Right lobe of liver (tissue), 6 donors: ENCODE measurements around the gene C2CD5. TPM values are rescaled to one million over a fixed set of nuclear protein-coding genes. Genes with fewer than 3 reads are reported as not detected.

Experiments used
- ATAC-seq, 4 donors: fragments of 200-7000 bp; cut with Tn5 transposase; one replicate each; pipeline ENCODE4 v1.9.1; 2020; ENCODE audit warnings: mild to moderate bottlenecking in 4 of 4, moderate library complexity in 4 of 4
- DNase-seq, 3 donors: peaks; one replicate each; pipeline ENCODE4 v3.0.0-alpha.2; 2020
- H3K27ac ChIP-seq, 3 donors: fragments of 200-600 bp; one replicate each; pipeline ENCODE4 v1.8.0; 2022
- H3K27me3 ChIP-seq, 2 donors: fragments of 200-600 bp; one replicate each; pipeline ENCODE4 v1.8.0; 2022
- H3K36me3 ChIP-seq, 4 donors: fragments of 200-600 bp; sonication (generic) in 1 of 4; one replicate each; pipeline versions ENCODE4 v1.5.1 to v1.8.0; 2017 to 2022; ENCODE audit warnings: control low read depth in 1 of 4
- H3K4me1 ChIP-seq, 4 donors: fragments of 200-600 bp; sonication (generic) in 1 of 4; one replicate each; pipeline versions ENCODE4 v1.5.1 to v1.8.0; 2017 to 2022; ENCODE audit warnings: control low read depth in 1 of 4
- H3K4me3 ChIP-seq, 3 donors: fragments of 200-600 bp; one replicate each; pipeline ENCODE4 v1.8.0; 2022
- H3K9me3 ChIP-seq, 4 donors: fragments of 200-600 bp; sonication (generic) in 1 of 4; one replicate each; pipeline versions ENCODE4 v1.5.1 to v1.8.0; 2017 to 2022; ENCODE audit warnings: control low read depth in 1 of 4
- CTCF ChIP-seq, 4 donors: fragments of 200-600 bp in 3 of 4; fragments of 450-650 bp in 1 of 4; IDR thresholded peaks; one replicate each; pipeline versions ENCODE4 v1.5.1 to v1.8.0; 2016 to 2022; ENCODE audit warnings: antibody characterized with exemption in 4 of 4, mild to moderate bottlenecking in 2 of 4
- POLR2A ChIP-seq: fragments of 450-650 bp; IDR thresholded peaks from one replicate; pipeline ENCODE4 v1.6.1; 2017; ENCODE audit warnings: antibody characterized with exemption, mild to moderate bottlenecking
- WGBS: methylation state at CpG from one replicate; pipeline ENCODE4 v1.1.6; 2018; ENCODE audit warnings: low coverage, low lambda C conversion rate; ENCODE audit not compliant: insufficient coverage; ENCODE audit errors: missing lambda C conversion rate; 5-methylcytosine and 5-hydroxymethylcytosine counted together
- intact Hi-C, 2 donors: fragments of 100-400 bp; cut with DNase I; formaldehyde crosslinking; loops; one replicate each; pipeline versions ENCODE4 v1.11.2 to v1.14.1; 2022
- total RNA-seq, 6 experiments: library from RNA; depleted of rRNA in 2 of 6; stranded (reverse); fragments of >200 nt in 2 of 6; fragmentation: NEBNext Ultra II Directional in 3 of 6; extraction: Animal tissue kit (Norgen Biotek cat#: 25700) in 3 of 6; gene quantifications; one replicate each; pipeline versions ENCODE4 v1.1.0 to v1.2.4, GENCODE V29; 2016 to 2023
- donor health status: DM: no; HTN: yes; CAD: no.
- donor health status: DM: no; HTN: no; CAD: no.
- donor health status: DM: no; HTN: no; CAD: no.
- donor health status: DM: no; HTN: yes; CAD: no.
- donor health status: DM: no; HTN: yes; CAD: no.

The C2CD5 gene
- total RNA-seq, 6 experiments from 2014 or later, result 8.5 to 15.1 (median 12.4) TPM

GRCh38 chr12:22463306-22463705 is 81.0 kb downstream of the C2CD5 start:
- ATAC-seq (no peak), DNase-seq (no peak)
- intact Hi-C loops, result loop anchor here in 1 of 2 donors (10.0 kb wide), 1 partner anchor 171 kb away; no protein-coding TSS in a partner anchor
- no peaks in the 10 kb centered on the region for H3K9me3 ChIP-seq
- no peaks in the 10 kb centered on the region for H3K27me3 ChIP-seq
- peaks cover 0 to 4% (median 0%) of the 10 kb centered on the region in 4 donors for H3K36me3 ChIP-seq
- TF ChIP-seq POLR2A, result no peak
- no peak for TF ChIP-seq CTCF (IDR thresholded peaks at IDR 0.05)
- no peak overlapping the region for H3K4me3 ChIP-seq
- 92% methylated on average over 1 of the region's 2 CpGs for WGBS
- no peak overlapping the region for H3K27ac ChIP-seq
- no peaks in the 10 kb centered on the region for H3K4me1 ChIP-seq

DNA sequence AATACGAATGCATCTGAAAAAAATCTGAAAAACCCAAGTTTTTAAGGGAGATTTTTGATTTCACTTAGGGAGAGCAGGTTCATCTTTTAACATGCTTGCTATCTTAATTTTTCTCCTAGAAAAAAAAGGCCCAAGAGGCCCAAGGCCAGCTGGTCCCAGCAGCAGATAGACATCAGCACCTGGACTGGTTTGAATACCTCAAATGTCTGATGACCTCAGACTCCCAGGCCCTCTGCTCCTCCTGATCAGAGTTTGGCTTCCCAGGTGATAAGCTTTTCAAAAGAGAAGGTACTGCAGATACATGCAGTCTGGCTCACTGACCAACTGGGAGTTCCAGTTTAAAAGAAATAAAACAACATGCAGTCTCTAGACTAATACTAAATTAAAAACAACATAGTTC is 82.6 kb downstream of the C2CD5 start:
- WGBS, result 100% methylated on average over 1 of the region's 1 CpG
- DNase-seq, result no peak
- Histone ChIP-seq H3K27me3 (no peaks in the 10 kb centered on the region), H3K36me3 (no peaks in the 10 kb centered on the region), H3K4me1 (no peaks in the 10 kb centered on the region), H3K4me3 (no peak overlapping the region), H3K9me3 (no peaks in the 10 kb centered on the region), H3K27ac (no peak overlapping the region)
- ATAC-seq, result no peak
- no peak for TF ChIP-seq CTCF (IDR thresholded peaks at IDR 0.05)
- TF ChIP-seq POLR2A, result no peak
- intact Hi-C loops, result loop anchor here in 1 of 2 donors (10.0 kb wide), 1 partner anchor 173 kb away; no protein-coding TSS in a partner anchor

DNA sequence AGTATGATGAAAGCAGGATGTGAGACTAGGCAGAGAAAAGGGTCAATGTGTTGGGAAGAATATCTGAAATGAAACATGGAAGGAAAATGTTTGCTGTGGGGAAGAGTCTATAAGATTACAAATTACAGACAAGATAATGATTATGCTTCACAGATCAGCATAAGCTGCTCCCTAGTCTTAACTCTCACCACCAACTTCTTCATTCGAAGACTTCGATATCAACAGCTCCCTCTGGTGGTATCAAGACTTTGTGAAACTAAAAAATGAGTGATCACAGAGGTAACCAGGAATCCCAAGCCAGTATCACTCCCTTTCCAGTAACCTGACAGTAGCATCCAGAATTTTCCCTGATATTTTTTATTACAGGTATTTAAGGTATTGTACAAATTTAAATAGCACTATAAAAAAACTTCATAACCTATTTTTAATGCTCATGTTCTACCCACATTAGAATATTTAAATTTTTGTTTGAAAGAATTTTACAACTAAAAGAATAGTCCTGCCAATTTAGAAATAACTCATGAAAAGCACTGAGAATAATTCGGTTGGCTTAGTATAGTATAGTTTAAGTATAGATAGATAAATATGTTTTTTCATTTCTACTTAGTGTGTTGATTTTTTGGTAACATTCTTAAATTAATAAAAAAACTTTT is 84.4 kb downstream of the C2CD5 start:
- ATAC-seq, result peak; percentile 76 to 85 (median 79)
- intact Hi-C loops, result loop anchor here in 1 of 2 donors (10.0 kb wide), 1 partner anchor 175 kb away; no protein-coding TSS in a partner anchor

DNA sequence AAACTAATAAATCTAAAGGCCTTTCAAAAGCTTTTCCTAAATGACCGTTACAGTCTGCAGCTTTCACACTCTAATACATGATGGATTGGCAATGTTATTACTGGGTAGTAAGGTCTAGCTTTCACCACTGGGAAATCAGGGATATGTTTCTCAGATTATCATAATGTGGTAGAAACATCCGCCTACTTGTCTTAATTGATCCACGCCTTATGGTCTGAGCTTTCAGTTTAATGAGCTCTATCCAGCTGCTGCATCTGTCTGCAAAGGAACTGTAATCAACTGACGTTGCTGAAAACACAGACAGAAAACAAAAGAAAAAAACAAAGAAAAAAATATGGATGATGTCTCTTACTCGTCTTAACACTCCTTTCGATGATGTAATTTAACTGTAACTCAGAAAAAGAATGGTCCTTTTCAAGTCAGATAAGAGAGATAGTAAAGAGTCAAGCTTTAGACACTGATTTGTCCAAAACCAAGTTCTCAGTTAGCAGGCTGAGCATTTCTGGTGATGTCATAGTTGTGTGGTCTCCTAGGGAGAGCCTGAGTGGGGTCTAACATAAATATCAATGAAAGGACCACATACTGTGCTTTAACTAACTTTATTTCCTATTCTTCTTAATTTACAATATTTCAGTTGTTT is 85.9 kb downstream of the C2CD5 start:
- intact Hi-C loops, result no loop called here
- H3K27ac ChIP-seq, result no peak overlapping the region
- no peak overlapping the region for H3K4me3 ChIP-seq
- H3K36me3 ChIP-seq, result no peaks in the 10 kb centered on the region
- no peaks in the 10 kb centered on the region for H3K27me3 ChIP-seq
- DNase-seq (no peak), ATAC-seq (no peak)
- H3K9me3 ChIP-seq, result no peaks in the 10 kb centered on the region
- WGBS, result 73% methylated on average over 6 of the region's 6 CpGs
- TF ChIP-seq CTCF (IDR thresholded peaks at IDR 0.05) (no peak), POLR2A (no peak)
- no peaks in the 10 kb centered on the region for H3K4me1 ChIP-seq

More for the DNA sequence above, 84.4 kb downstream of the C2CD5 start:
- H3K9me3 ChIP-seq, result no peaks in the 10 kb centered on the region
- H3K36me3 ChIP-seq, result no peaks in the 10 kb centered on the region
- H3K4me1 ChIP-seq, result no peaks in the 10 kb centered on the region
- no peak overlapping the region for H3K27ac ChIP-seq
- no peak for DNase-seq
- TF ChIP-seq POLR2A, result no peak
- TF ChIP-seq CTCF (IDR thresholded peaks at IDR 0.05), result peak; percentile 39 to 67 (median 66)
- H3K4me3 ChIP-seq, result no peak overlapping the region
- H3K27me3 ChIP-seq, result no peaks in the 10 kb centered on the region
- 13% methylated on average over 3 of the region's 3 CpGs for WGBS
